HepG2 (cell line): Measurements from ENCODE around the gene OPN5. TPM values are rescaled to one million over a fixed set of nuclear protein-coding genes. Genes with fewer than 3 reads are reported as not detected.

ENCODE experiments used
- JUND ChIP-seq: sonication (generic); formaldehyde crosslinking; IDR thresholded peaks from 2 replicates; pipeline ENCODE4 v1.8.0; 2022; ENCODE audit warnings: mild to moderate bottlenecking, missing genetic modification reagents
- NFKB2 ChIP-seq: sonication (generic); formaldehyde crosslinking; IDR thresholded peaks from 2 replicates; pipeline ENCODE4 v1.4.0; 2020; ENCODE audit warnings: missing genetic modification reagents, borderline replicate concordance
- PITX1 ChIP-seq: sonication (generic); formaldehyde crosslinking; IDR thresholded peaks from 2 replicates; pipeline ENCODE4 v1.5.1; 2020; ENCODE audit warnings: mild to moderate bottlenecking, missing genetic modification reagents
- SMAD1 ChIP-seq: sonication (generic); formaldehyde crosslinking; IDR thresholded peaks from 2 replicates; pipeline ENCODE4 v1.4.0; 2020; ENCODE audit warnings: missing genetic modification reagents, low read depth, mild to moderate bottlenecking, borderline replicate concordance
- ZNF431 ChIP-seq: sonication (generic); formaldehyde crosslinking; IDR thresholded peaks from 2 replicates; pipeline ENCODE4 v1.9.0; 2022; ENCODE audit warnings: missing genetic modification reagents, low read depth, mild to moderate bottlenecking, borderline replicate concordance
- ZNF549 ChIP-seq: sonication (generic); formaldehyde crosslinking; IDR thresholded peaks from 2 replicates; pipeline ENCODE4 v1.5.0; 2020; ENCODE audit warnings: missing genetic modification reagents
- ZNF629 ChIP-seq: sonication (generic); formaldehyde crosslinking; conservative IDR thresholded peaks from 2 replicates; pipeline ENCODE4 v1.5.0; 2020; ENCODE audit warnings: missing genetic modification reagents
- ZNF746 ChIP-seq: sonication (generic); formaldehyde crosslinking; IDR thresholded peaks from 2 replicates; pipeline ENCODE4 v1.8.0; 2022; ENCODE audit warnings: mild to moderate bottlenecking, missing genetic modification reagents
- polyA plus RNA-seq, 8 experiments: library from polyadenylated mRNA; depleted of rRNA in 3 of 8; stranded (reverse) in 7 of 8; unstranded in 1 of 8; fragments of >200 nt; fragmentation: Illumina TruSeq in 4 of 8; extraction: Trizol in 4 of 8; gene quantifications; 2 replicates each; pipeline versions ENCODE4 v1.2.1 to v1.2.3, GENCODE V29; 2011 to 2016; ENCODE audit warnings: low read depth in 4 of 8, missing spikeins in 1 of 8, mixed read lengths in 1 of 8; ENCODE audit not compliant: insufficient read depth in 1 of 8
- total RNA-seq, 5 experiments: library from RNA; depleted of rRNA; stranded (reverse); fragments of >200 nt; fragmentation: Illumina TruSeq; extraction: Trizol; gene quantifications; 2 replicates each; pipeline ENCODE4 v1.2.3, GENCODE V29; 2016; ENCODE audit warnings: low read depth in 1 of 5
- TF ChIP-seq, protein P1 (sequence below): sonication (generic); formaldehyde crosslinking; conservative IDR thresholded peaks from 2 replicates; pipeline ENCODE4 v1.5.0; 2020; ENCODE audit warnings: missing genetic modification reagents
- TF ChIP-seq, protein P2 (sequence below), 2 experiments: IDR thresholded peaks; 2 replicates each; pipeline ENCODE4 v1.6.1; 2011 to 2012; ENCODE audit warnings: low read length in 2 of 2, borderline replicate concordance in 1 of 2, low read depth in 1 of 2, mild to moderate bottlenecking in 1 of 2, moderate library complexity in 1 of 2
- TF ChIP-seq, protein P3 (sequence below): sonication (generic); formaldehyde crosslinking; IDR thresholded peaks from 2 replicates; pipeline ENCODE4 v1.5.0; 2020; ENCODE audit warnings: missing genetic modification reagents
- TF ChIP-seq, protein P4 (sequence below): sonication (generic); formaldehyde crosslinking; IDR thresholded peaks from 2 replicates; pipeline ENCODE4 v1.4.0; 2020; ENCODE audit warnings: mild to moderate bottlenecking, missing genetic modification reagents
- TF ChIP-seq, protein P5 (sequence below): sonication (generic); formaldehyde crosslinking; IDR thresholded peaks from 2 replicates; pipeline ENCODE4 v1.8.0; 2022; ENCODE audit warnings: missing genetic modification reagents, mild to moderate bottlenecking, borderline replicate concordance

Gene OPN5
- total and polyA plus RNA-seq, 2 of the 13 experiments (the other 11 are each of a cell fraction or from before 2014, with no cell fraction given): not detected

DNA sequence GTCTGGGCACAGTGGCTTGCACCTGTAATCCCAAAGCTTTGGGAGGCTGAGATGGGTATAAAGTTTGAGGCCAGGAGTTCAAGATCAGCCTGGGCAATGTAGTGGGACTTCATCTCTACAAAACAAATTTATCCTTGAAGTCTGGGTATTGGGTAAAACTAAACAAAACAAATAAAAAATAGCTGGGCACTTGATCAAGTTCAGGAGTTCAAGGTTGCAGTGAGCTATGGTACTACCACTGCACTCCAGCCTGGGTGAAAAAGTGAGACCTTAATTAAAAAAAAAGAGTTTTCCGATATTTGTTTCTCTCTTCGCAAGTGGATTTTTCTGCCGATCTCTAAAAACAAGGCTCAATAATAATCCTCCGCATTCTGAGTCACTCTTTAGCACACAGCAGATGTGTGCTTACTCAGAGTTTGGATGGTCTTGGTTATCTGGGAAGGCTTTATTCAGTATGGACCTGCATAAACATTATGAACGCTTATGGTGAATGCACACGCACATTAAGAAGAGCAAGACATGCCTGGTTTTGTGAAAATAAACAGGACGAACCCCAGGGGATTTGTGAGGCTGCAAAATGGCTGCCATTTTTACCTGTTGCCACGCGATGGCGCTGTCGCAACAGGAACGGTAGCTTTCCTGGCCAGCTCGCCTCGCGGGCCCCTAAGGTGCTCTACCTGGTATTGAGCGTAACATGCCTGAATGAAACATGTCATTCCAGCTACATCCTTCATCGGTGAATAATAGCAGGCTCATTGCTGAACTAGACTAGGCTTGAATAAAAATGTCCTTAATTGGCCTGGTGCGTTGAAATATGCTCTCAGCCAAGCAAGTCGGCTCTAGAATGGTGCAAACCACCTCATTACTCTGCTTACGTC lies 6.0 kb downstream of the OPN5 start (continued):
- TF ChIP-seq, protein P1, sequence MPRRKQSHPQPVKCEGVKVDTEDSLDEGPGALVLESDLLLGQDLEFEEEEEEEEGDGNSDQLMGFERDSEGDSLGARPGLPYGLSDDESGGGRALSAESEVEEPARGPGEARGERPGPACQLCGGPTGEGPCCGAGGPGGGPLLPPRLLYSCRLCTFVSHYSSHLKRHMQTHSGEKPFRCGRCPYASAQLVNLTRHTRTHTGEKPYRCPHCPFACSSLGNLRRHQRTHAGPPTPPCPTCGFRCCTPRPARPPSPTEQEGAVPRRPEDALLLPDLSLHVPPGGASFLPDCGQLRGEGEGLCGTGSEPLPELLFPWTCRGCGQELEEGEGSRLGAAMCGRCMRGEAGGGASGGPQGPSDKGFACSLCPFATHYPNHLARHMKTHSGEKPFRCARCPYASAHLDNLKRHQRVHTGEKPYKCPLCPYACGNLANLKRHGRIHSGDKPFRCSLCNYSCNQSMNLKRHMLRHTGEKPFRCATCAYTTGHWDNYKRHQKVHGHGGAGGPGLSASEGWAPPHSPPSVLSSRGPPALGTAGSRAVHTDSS (CRISPR knock-in tag): peak; percentile 60; the same call in 1 of the 2 replicates
- TF ChIP-seq JUND (CRISPR knock-in tag): no peak
- no peak for TF ChIP-seq ZNF549 (CRISPR knock-in tag)
- TF ChIP-seq, protein P2, sequence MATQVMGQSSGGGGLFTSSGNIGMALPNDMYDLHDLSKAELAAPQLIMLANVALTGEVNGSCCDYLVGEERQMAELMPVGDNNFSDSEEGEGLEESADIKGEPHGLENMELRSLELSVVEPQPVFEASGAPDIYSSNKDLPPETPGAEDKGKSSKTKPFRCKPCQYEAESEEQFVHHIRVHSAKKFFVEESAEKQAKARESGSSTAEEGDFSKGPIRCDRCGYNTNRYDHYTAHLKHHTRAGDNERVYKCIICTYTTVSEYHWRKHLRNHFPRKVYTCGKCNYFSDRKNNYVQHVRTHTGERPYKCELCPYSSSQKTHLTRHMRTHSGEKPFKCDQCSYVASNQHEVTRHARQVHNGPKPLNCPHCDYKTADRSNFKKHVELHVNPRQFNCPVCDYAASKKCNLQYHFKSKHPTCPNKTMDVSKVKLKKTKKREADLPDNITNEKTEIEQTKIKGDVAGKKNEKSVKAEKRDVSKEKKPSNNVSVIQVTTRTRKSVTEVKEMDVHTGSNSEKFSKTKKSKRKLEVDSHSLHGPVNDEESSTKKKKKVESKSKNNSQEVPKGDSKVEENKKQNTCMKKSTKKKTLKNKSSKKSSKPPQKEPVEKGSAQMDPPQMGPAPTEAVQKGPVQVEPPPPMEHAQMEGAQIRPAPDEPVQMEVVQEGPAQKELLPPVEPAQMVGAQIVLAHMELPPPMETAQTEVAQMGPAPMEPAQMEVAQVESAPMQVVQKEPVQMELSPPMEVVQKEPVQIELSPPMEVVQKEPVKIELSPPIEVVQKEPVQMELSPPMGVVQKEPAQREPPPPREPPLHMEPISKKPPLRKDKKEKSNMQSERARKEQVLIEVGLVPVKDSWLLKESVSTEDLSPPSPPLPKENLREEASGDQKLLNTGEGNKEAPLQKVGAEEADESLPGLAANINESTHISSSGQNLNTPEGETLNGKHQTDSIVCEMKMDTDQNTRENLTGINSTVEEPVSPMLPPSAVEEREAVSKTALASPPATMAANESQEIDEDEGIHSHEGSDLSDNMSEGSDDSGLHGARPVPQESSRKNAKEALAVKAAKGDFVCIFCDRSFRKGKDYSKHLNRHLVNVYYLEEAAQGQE (IDR thresholded peaks at IDR 0.05; ENCODE audit: borderline replicate concordance in 1 of 2, low read depth in 1 of 2, low read length in 2 of 2): no peak
- TF ChIP-seq ZNF746 (CRISPR knock-in tag): no peak
- TF ChIP-seq, protein P3, sequence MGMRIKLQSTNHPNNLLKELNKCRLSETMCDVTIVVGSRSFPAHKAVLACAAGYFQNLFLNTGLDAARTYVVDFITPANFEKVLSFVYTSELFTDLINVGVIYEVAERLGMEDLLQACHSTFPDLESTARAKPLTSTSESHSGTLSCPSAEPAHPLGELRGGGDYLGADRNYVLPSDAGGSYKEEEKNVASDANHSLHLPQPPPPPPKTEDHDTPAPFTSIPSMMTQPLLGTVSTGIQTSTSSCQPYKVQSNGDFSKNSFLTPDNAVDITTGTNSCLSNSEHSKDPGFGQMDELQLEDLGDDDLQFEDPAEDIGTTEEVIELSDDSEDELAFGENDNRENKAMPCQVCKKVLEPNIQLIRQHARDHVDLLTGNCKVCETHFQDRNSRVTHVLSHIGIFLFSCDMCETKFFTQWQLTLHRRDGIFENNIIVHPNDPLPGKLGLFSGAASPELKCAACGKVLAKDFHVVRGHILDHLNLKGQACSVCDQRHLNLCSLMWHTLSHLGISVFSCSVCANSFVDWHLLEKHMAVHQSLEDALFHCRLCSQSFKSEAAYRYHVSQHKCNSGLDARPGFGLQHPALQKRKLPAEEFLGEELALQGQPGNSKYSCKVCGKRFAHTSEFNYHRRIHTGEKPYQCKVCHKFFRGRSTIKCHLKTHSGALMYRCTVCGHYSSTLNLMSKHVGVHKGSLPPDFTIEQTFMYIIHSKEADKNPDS (CRISPR knock-in tag): no peak
- TF ChIP-seq, protein P4, sequence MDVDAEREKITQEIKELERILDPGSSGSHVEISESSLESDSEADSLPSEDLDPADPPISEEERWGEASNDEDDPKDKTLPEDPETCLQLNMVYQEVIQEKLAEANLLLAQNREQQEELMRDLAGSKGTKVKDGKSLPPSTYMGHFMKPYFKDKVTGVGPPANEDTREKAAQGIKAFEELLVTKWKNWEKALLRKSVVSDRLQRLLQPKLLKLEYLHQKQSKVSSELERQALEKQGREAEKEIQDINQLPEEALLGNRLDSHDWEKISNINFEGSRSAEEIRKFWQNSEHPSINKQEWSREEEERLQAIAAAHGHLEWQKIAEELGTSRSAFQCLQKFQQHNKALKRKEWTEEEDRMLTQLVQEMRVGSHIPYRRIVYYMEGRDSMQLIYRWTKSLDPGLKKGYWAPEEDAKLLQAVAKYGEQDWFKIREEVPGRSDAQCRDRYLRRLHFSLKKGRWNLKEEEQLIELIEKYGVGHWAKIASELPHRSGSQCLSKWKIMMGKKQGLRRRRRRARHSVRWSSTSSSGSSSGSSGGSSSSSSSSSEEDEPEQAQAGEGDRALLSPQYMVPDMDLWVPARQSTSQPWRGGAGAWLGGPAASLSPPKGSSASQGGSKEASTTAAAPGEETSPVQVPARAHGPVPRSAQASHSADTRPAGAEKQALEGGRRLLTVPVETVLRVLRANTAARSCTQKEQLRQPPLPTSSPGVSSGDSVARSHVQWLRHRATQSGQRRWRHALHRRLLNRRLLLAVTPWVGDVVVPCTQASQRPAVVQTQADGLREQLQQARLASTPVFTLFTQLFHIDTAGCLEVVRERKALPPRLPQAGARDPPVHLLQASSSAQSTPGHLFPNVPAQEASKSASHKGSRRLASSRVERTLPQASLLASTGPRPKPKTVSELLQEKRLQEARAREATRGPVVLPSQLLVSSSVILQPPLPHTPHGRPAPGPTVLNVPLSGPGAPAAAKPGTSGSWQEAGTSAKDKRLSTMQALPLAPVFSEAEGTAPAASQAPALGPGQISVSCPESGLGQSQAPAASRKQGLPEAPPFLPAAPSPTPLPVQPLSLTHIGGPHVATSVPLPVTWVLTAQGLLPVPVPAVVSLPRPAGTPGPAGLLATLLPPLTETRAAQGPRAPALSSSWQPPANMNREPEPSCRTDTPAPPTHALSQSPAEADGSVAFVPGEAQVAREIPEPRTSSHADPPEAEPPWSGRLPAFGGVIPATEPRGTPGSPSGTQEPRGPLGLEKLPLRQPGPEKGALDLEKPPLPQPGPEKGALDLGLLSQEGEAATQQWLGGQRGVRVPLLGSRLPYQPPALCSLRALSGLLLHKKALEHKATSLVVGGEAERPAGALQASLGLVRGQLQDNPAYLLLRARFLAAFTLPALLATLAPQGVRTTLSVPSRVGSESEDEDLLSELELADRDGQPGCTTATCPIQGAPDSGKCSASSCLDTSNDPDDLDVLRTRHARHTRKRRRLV (CRISPR knock-in tag): no peak
- TF ChIP-seq, protein P5, sequence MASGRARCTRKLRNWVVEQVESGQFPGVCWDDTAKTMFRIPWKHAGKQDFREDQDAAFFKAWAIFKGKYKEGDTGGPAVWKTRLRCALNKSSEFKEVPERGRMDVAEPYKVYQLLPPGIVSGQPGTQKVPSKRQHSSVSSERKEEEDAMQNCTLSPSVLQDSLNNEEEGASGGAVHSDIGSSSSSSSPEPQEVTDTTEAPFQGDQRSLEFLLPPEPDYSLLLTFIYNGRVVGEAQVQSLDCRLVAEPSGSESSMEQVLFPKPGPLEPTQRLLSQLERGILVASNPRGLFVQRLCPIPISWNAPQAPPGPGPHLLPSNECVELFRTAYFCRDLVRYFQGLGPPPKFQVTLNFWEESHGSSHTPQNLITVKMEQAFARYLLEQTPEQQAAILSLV: peak; percentile 40; the same call in 1 of the 2 replicates
- TF ChIP-seq NFKB2 (CRISPR knock-in tag): peak; percentile 42; the same call in 1 of the 2 replicates
- no peak for TF ChIP-seq ZNF431 (CRISPR knock-in tag)
- TF ChIP-seq SMAD1 (CRISPR knock-in tag): no peak
- TF ChIP-seq PITX1: peak; percentile 58; the same call in 1 of the 2 replicates
- no peak for TF ChIP-seq ZNF629 (CRISPR knock-in tag)
